ENCODE measurements around the gene KLRC4. TPM values are rescaled to one million over a fixed set of nuclear protein-coding genes. Genes with fewer than 3 reads are reported as not detected.
A peak's percentile ranks its signal among the peaks of the same experiment; 100 is the strongest.
"Not testable (repeated sequence)": the region's sequence is repeated elsewhere in the genome, so short reads cannot be mapped to it uniquely, and the experiment has no call there.

Gene KLRC4
- total RNA-seq, 1 donor from 2014 or later = 0.39 TPM

DNA sequence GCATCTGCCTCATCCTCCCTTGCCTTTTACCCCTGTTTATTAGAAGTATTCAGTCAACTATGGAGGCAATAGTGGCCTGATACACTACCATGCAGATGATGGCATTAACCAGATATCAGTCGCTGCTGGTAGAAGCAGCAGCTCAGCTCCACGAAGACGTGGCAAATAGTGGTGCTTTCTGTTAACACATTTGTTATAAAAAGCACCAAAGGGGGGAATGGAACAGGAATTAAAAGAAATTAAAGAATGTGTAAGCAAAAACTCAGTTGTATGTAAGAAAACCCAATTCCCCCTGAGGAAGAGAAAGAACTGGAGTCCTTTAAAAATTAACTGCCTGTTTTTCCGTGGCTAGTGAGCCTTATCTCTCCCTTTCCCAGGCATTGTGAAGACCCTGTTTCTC lies 41.8 kb downstream of the KLRC4 start:
- DNase-seq = not testable (repeated sequence)

DNA sequence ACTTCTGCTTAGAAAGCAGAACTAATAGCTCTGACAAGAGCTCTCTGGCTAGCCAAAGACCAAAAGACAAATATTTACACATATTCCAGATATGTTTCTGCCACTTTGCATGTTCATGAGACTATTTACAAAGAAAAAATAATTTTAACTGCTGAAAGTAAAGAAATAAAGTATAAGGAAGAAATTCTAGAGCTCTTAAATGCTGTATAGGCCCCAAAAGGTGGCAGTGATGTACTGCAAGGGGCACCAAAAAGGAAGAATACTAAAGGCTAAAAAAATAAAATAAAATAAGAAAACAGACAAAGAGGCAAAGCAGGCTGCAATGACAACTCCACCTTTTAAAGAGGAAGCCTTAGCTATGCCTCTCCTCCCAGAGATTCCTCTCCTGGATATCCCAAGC lies 42.7 kb downstream of the KLRC4 start:
- no peak for DNase-seq

DNA sequence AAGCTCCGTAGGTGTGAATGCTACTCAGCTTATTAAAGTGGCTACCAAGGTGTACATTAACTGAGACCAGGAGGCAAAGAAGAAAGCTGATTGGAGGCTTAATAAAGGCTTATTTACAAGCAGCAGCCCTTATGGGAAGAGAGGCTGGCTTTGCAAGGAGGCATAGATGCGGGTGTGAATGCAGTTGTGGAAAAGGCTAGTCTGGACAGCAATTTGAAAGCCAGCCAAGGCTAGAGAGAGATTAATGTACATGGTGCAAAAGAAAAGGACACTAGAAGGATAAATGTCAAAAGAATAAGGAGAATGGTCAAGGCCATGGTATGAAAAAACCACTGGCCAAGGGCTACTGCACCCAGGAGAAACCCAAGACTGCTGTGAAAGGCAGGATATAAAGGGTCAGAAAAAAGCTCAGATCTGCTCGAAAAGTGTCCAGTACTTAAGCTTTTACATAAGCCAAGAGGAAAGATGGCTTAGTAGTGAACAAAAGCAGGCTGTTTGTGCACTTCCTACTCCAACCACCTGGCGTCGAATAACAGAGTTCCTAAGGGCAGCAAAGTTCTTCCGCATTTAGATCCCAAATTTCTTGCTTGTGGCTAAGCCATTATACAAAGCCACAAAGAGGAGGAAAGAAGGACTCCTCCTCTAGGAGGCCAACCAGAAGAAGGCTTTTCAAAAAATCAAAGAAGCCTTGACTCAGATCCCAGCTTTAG lies 43.7 kb downstream of the KLRC4 start:
- peak; percentile 27 for DNase-seq

DNA sequence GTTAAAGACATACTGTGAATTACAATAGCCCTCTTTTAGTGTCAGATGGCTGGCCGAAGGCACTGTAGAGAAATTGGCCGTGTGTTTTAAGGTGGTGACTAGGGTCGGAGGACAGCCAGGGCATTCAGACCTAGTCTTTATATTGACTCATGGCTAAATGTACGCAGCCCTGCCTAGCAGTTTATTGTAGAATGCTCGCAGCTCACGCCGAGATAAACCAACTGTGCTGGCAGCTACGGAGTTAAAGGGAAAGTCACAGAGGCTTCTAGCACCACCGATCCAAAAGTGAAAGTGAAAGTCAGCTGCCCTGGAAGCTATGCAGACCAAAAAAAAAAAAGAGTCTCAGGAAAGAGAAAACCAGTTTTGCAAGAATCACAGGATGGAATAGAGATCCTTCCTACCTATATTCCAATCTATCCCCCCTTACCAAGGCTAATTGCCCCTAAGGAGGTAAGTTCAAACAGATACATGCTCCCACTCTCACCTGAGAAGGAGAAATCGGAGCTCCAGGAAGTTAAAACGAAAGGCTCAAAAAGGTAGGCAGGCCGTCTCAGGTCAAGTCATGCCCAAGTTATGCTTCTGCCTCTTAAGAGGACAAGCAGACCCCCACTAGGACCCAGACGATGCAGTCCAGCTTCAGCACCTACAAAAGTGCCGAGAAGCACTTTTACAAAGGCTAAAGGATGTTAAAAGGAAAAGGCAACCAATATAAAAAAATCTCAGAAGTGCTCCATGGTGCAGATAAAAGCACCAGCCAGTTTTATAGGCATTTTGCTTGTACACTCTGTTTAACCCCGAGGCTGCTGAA lies 44.5 kb downstream of the KLRC4 start:
- peak; percentile 75 for DNase-seq

DNA sequence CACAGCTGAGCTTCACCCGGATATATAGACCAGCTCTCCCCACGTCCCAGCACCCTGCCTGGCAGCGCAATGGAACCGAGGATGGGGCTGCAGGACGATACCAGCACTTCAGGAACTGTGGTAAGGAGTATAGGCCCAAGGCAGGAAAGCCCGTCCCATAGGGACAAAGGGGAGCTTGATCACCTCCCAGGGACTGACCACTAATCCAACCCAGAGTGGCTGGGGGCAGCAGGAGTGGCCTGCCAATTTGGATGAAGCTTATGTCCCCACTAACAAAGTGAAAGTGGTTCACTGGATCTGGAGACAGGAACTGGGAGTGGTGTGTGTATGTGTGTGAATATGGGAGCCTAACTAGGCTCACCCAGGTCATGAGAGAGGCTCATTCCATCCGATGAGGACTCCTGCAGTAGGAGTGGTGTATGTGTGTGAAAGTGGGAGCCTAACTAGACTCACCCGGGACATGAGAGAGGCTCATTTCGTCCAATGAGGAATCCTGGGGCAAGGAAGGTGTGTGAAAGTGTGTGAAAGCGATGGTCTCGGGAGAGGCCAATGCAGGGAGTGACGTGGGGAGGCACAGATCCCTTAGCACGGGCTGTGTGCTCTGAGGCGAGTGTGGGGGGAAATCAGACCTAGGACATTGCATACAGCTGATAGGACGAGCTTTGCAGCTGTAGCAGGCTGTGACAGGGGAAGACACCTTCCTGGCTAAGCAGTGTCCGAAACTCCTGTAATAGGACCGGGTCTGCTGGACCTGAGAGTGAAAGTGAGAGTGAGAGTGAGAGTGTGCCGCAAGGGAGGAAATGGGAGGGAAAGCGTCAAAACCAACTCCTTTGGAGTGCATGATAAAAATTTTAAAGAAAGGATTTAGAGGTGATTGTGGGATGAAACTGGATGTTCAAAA lies 45.4 kb downstream of the KLRC4 start:
- DNase-seq = peak; percentile 49

DNA sequence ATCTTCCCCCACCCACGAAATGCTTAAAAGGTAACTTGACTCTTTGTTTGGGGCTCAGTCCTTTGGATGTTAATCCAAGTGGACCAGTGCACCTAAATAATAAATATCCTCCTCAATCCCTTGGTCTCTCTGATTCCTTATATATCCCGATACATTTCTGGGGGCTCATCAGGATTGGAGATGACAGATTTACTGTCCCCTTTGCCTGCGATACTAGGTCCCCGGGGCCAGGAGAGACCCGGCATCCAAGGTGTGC lies 46.0 kb downstream of the KLRC4 start:
- DNase-seq = no peak

DNA sequence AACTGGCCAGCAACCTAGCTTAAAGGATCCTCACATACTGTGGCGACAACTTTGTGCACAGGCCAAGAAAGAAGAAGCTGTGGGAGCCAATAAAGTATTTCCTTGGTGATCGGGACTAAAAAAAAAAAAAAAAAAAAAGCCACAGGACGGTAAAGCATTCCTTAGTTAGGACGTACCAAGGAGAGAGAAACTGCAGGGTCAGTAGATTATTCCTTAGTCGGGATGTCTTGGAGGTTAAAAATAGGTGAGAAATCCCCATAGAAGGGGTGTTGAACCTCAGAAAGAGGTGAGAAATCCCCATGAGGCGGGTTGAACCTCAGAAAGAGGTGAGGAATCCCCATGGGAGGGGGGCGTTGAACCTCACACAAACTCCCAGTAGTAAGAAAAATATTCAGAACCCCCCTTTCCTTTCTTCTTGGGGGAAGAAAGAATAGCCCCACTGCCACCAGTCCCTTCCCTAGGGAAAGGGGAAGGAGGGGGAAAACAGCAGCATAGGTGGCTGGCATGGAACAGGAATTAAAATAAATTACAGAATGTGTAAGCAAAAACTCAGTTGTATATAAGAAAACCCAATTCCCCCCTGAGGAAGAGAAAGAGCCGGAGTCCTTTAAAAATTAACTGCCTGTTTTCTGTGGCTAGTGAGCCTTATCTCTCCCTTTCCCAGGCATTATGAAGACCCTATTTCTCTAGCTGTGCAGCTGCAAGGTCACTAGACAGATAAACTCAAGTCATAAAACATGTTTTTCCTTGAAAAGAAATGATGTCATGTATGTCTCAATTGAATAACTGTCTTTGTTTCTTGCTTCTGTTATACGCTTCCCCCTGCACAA lies 46.5 kb downstream of the KLRC4 start:
- DNase-seq = no peak

DNA sequence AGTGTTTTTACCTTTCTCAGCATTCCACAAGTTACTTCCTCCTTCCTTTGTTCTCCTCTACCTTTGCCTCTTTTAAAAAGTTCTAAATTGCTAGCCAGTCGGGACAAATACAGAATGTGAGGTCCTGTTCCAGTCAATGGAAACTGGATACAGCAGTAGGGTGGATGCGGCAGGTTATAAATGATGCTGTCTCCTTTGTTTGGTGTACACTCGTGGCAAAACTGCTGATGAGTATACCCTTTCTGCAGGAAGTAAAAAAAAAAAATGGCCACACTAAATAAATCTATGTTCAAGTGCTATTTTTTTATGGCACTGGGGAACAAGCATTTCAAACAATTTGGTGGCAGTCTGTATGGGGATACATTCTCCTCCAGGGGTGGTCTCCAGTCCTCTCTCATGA lies 47.2 kb downstream of the KLRC4 start:
- DNase-seq = no peak

DNA sequence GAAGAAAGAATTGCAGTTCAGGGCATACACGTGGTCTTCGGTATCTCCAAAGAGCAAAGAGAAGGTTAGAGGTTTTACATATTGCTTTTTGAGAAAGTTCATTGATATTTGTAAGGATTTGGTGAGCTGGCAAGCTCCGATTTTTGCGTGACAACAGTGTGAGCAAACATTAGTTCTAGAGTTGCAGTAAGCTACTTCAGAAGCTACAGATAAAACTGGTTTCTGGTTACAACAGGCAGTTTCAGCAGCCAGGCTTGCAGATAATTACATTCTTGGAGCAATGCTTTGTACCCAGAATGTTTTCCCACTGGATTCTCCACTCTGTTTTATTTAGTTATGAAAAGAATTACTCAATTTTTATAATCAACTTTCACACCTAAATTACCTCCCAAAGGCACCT lies 47.9 kb downstream of the KLRC4 start:
- no peak for DNase-seq

DNA sequence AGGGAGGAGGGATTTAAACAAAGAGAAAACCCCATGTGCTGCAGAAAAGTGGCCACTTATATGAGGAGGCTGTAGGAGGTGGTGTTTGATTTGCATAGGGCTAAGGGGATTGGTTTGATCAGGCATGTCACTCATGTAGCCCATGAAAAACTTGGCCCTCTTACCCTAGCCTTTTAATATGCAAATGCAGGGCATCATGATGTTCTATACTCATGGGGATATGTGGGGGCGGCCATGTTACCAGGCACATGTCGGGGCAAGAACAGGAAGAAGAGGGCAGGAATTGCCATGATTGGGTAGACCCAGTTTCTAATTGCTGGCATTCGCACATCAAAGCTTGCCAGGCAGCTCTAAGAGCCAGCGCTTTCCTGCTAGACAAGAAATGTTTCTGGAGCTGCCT lies 48.5 kb downstream of the KLRC4 start:
- DNase-seq = peak; percentile 20

DNA sequence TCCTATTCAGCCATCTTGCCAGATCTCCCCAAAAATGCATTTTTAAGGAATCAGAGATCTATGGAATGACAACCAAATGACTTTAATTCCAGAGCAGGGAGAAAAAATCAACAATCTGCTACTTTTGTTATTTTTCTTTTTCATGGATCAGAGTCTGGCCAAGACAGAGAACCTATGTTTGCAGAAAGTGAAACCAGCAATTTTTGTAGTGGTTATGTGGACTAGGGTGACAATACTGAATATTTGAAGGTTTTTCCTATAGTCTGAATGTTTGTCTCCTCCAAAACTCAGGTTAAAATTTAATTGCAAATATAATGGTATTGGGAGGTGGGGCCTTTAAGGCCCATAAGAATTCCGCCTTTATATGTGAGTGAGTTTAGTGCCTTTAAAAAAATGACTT lies 50.6 kb downstream of the KLRC4 start:
- DNase-seq = no peak

DNA sequence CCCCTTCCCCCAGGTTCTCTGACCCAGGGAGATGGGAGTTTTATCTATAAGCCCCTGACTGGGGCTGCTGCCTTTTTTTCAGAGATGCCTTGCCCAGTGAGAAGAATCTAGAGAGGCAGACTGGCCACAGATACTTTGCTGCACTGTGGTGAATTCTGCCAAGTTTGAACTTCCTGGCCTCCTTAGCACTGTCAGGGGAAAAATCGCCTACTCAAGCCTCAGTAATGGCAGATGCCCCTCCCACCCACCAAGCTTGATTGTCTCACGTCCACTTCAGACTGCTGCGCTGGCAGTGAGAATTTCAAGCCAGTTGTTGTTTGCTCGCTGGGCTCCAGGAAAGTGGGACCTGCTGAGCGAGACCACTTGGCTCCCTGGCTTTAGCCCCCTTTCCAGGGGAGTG lies 51.4 kb downstream of the KLRC4 start:
- no peak for DNase-seq

Other genes with a start within 250 kb of the KLRC4 start
- 2.7 TPM for gene OLR1, start 237.6 kb downstream of the KLRC4 start, total RNA-seq
- gene TMEM52B, start 230.7 kb downstream of the KLRC4 start, total RNA-seq = 0.10 TPM
- gene GABARAPL1, start 196.9 kb downstream of the KLRC4 start, total RNA-seq = 37.3 TPM
- 0.79 TPM for gene KLRD1, start 101.9 kb downstream of the KLRC4 start, total RNA-seq
- gene KLRK1, start 19.7 kb downstream of the KLRC4 start, total RNA-seq = 0.69 TPM
- 0.30 TPM for gene KLRC3, start 10.8 kb upstream of the KLRC4 start, total RNA-seq
- gene KLRC2, start 26.3 kb upstream of the KLRC4 start, total RNA-seq = not detected
- 0.99 TPM for gene KLRC1, start 43.6 kb upstream of the KLRC4 start, total RNA-seq
- gene EIF2S3B, start 96.1 kb upstream of the KLRC4 start, total RNA-seq = 0.99 TPM
- gene MAGOHB, start 203.9 kb upstream of the KLRC4 start, total RNA-seq = 27.0 TPM

All from skin of body (tissue), 2 donors.